Lung (tissue), 12 donors: ENCODE results near the gene NLGN1. TPM values are rescaled to one million over a fixed set of nuclear protein-coding genes. Genes with fewer than 3 reads are reported as not detected.

Experiments used
- ATAC-seq: fragments of 200-7000 bp; cut with Tn5 transposase; one replicate; pipeline ENCODE4 v1.9.1; 2020; ENCODE audit warnings: moderate number of reproducible peaks; ENCODE audit not compliant: insufficient read depth, low FRiP score
- DNase-seq, 3 donors: peaks; one replicate each; pipeline ENCODE4 v3.0.0-alpha.2; 2013 to 2017
- H3K27ac ChIP-seq, 2 donors: one replicate each; pipeline ENCODE4 v1.5.1; 2013; ENCODE audit warnings: mild to moderate bottlenecking in 2 of 2, moderate library complexity in 2 of 2, control low read depth in 1 of 2, inconsistent platforms in 1 of 2, low read depth in 1 of 2, low read length in 1 of 2
- H3K27me3 ChIP-seq, 3 donors: one replicate each; pipeline ENCODE4 v1.5.1; 2013; ENCODE audit warnings: low read length in 2 of 3; ENCODE audit not compliant: control insufficient read depth in 3 of 3, insufficient read depth in 3 of 3
- H3K36me3 ChIP-seq, 4 donors: one replicate each; pipeline ENCODE4 v1.5.1; 2013; ENCODE audit warnings: low read length in 4 of 4, mild to moderate bottlenecking in 1 of 4, moderate library complexity in 1 of 4; ENCODE audit not compliant: control insufficient read depth in 4 of 4, insufficient read depth in 4 of 4
- H3K4me1 ChIP-seq, 5 donors: one replicate each; pipeline ENCODE4 v1.5.1; 2013; ENCODE audit warnings: low read length in 5 of 5, mild to moderate bottlenecking in 2 of 5, moderate library complexity in 1 of 5; ENCODE audit not compliant: control insufficient read depth in 5 of 5, insufficient read depth in 5 of 5
- H3K4me3 ChIP-seq: one replicate; pipeline ENCODE4 v1.5.1; 2013; ENCODE audit warnings: mild to moderate bottlenecking, control low read depth, moderate library complexity
- H3K9ac ChIP-seq, 2 donors: one replicate each; pipeline ENCODE4 v1.5.1; 2013; ENCODE audit warnings: low read length in 2 of 2, control low read depth in 1 of 2; ENCODE audit not compliant: insufficient read depth in 1 of 2
- H3K9me3 ChIP-seq, 4 donors: one replicate each; pipeline ENCODE4 v1.5.1; 2013; ENCODE audit warnings: low read length in 3 of 4, mild to moderate bottlenecking in 1 of 4, moderate library complexity in 1 of 4; ENCODE audit not compliant: control insufficient read depth in 4 of 4, insufficient read depth in 3 of 4
- CTCF ChIP-seq: IDR thresholded peaks from 2 replicates; pipeline ENCODE4 v1.5.1; 2012; ENCODE audit warnings: mild to moderate bottlenecking; ENCODE audit errors: control extremely low read depth, extremely low read depth
- WGBS, 2 donors: extraction: QIAGEN DNeasy Blood & Tissue Kit; methylation state at CpG; one replicate each; pipeline ENCODE4 v1.1.7; 2013; 5-methylcytosine and 5-hydroxymethylcytosine counted together
- polyA plus RNA-seq, 2 donors: library from polyadenylated mRNA; stranded (reverse); fragments of 200-250 nt; gene quantifications; one replicate each; pipeline ENCODE4 v1.2.1, GENCODE V29; 2013
- total RNA-seq, 2 donors: library from RNA; depleted of rRNA in 1 of 2; stranded (reverse); fragments of >200 nt in 1 of 2; gene quantifications; one replicate each; pipeline ENCODE4 v1.2.1, GENCODE V29; 2014 to 2021
- donor health status: control.
- donor health status: control.
- donor health status: Bipolar disorder and iron deficiency.
- donor health status: healthy.
- donor health status: DM: yes; HTN: yes; CAD: no.

Gene NLGN1
- total and polyA plus RNA-seq, 4 donors: 0.24 to 22.2 (median 1.9) TPM

- Histone ChIP-seq H3K4me3 (no peak overlapping the region), H3K27me3 (no peaks in the 10 kb centered on the region), H3K9me3 (no peaks in the 10 kb centered on the region), H3K36me3 (no peaks in the 10 kb centered on the region), H3K9ac (no peak overlapping the region), H3K4me1 (no peaks in the 10 kb centered on the region), H3K27ac (no peak overlapping the region)
- 94 to 96% methylated on average over 1 of the region's 1 CpG for WGBS, 2 donors
- ATAC-seq: no peak
- no peak for TF ChIP-seq CTCF
- DNase-seq: no peak
Measured at GRCh38 chr3:173653781-173654180, 256.2 kb downstream of the NLGN1 start.

- Histone ChIP-seq H3K4me1 (peaks cover 0 to 2% (median 0%) of the 10 kb centered on the region in 5 donors), H3K27ac (no peak overlapping the region), H3K4me3 (no peak overlapping the region), H3K27me3 (no peaks in the 10 kb centered on the region), H3K36me3 (no peaks in the 10 kb centered on the region), H3K9me3 (no peaks in the 10 kb centered on the region), H3K9ac (no peak overlapping the region)
- ATAC-seq (no peak), DNase-seq (no peak)
- TF ChIP-seq CTCF: no peak
- WGBS, 2 donors: 52 to 54% methylated on average over 2 of the region's 2 CpGs
Measured at GRCh38 chr3:173659972-173660371, 262.4 kb downstream of the NLGN1 start.

GRCh38 chr3:173660645-173661299 is 263.2 kb downstream of the NLGN1 start:
- Histone ChIP-seq H3K4me1 (peaks cover 0 to 2% (median 0%) of the 10 kb centered on the region in 5 donors), H3K27ac (no peak overlapping the region), H3K9ac (no peak overlapping the region), H3K4me3 (no peak overlapping the region), H3K36me3 (no peaks in the 10 kb centered on the region), H3K9me3 (no peaks in the 10 kb centered on the region), H3K27me3 (no peaks in the 10 kb centered on the region)
- peak; percentile 70 for ATAC-seq
- peak in 2 of 3 donors; percentile 28 to 50 for DNase-seq
- TF ChIP-seq CTCF: no peak
- WGBS, 2 donors: 52 to 67% methylated on average over 3 of the region's 3 CpGs

- H3K9ac ChIP-seq: no peak overlapping the region
Measured at GRCh38 chr3:173663696-173664111, 266.2 kb downstream of the NLGN1 start.

More at GRCh38 chr3:173663696-173664111, 266.2 kb downstream of the NLGN1 start:
- H3K27ac ChIP-seq: no peak overlapping the region
- H3K4me1 ChIP-seq: peaks cover 0 to 2% (median 0%) of the 10 kb centered on the region in 5 donors
- 74 to 86% methylated on average over 1 of the region's 1 CpG for WGBS, 2 donors
- H3K27me3 ChIP-seq: no peaks in the 10 kb centered on the region
- no peaks in the 10 kb centered on the region for H3K9me3 ChIP-seq
- H3K36me3 ChIP-seq: no peaks in the 10 kb centered on the region
- no peak for DNase-seq
- no peak overlapping the region for H3K4me3 ChIP-seq
- no peak for TF ChIP-seq CTCF
- no peak for ATAC-seq
